ENCODE measurements around the gene IL17RC.

Gene IL17RC

DNA sequence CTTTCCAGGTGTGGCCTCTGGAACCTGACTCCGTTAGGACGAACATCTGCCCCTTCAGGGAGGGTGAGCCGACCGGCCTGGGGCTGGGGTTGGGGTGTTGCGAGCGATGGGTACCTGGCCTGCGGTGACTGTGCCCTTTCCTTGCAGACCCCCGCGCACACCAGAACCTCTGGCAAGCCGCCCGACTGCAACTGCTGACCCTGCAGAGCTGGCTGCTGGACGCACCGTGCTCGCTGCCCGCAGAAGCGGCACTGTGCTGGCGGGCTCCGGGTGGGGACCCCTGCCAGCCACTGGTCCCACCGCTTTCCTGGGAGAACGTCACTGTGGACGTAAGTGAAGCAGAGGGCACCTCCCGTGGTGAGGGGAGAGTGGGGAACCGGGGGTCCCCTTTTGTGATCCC is 11.3 kb downstream of the IL17RC start:
- H3K36me3 ChIP-seq (replicated peaks) = peaks cover 4% of the 10 kb centered on the region
- no peaks in the 10 kb centered on the region for H3K27me3 ChIP-seq (replicated peaks)
- TF ChIP-seq, protein P1, sequence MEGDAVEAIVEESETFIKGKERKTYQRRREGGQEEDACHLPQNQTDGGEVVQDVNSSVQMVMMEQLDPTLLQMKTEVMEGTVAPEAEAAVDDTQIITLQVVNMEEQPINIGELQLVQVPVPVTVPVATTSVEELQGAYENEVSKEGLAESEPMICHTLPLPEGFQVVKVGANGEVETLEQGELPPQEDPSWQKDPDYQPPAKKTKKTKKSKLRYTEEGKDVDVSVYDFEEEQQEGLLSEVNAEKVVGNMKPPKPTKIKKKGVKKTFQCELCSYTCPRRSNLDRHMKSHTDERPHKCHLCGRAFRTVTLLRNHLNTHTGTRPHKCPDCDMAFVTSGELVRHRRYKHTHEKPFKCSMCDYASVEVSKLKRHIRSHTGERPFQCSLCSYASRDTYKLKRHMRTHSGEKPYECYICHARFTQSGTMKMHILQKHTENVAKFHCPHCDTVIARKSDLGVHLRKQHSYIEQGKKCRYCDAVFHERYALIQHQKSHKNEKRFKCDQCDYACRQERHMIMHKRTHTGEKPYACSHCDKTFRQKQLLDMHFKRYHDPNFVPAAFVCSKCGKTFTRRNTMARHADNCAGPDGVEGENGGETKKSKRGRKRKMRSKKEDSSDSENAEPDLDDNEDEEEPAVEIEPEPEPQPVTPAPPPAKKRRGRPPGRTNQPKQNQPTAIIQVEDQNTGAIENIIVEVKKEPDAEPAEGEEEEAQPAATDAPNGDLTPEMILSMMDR (IDR thresholded peaks at IDR 0.05; ENCODE audit: low read depth, low read length, missing control alignments) = no peak
- no peak overlapping the region for H3K27ac ChIP-seq
- no peak for DNase-seq
- in situ Hi-C loops (cut with HindIII; ENCODE audit: low pct_ligation_motif_present, low sequenced_read_pairs) = no loop called here
- H3K4me3 ChIP-seq (ENCODE audit: low read depth, low read length) = no peak overlapping the region

DNA sequence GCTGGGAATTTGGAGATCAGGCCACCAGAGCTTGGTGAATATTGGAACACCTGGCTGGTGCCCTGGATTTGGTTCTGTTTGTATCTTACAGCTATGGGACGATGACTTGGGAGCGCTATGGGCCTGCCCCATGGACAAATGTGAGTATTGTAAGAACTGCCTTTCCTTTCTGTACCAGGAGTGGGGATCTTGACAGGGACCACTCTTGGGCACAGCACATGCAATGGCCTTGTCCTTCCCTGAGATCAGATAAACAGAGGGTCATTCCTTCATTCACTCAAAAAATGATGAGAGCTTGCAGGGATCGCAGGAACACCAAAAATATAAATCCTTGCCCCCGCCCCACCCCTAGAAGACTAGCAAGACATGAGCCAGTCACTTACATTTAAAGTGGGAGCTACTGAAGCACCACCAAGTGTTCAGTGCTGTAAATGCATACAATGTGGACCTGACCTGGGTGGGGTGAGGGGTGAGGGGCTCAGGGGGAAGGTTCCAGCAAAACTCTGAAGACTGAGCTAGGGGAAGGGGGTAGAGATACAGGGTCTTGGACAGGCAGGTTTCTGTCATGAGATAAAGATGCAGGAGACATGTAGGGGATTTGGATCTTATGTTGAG is 14.0 kb downstream of the IL17RC start:
- Histone ChIP-seq H3K36me3 (replicated peaks) (peaks cover 6% of the 10 kb centered on the region), H3K4me3 (ENCODE audit: low read depth, low read length) (no peak overlapping the region), H3K27ac (no peak overlapping the region), H3K27me3 (replicated peaks) (no peaks in the 10 kb centered on the region)
- TF ChIP-seq, protein P1 (IDR thresholded peaks at IDR 0.05; ENCODE audit: low read depth, low read length, missing control alignments) = peak; percentile 33
- in situ Hi-C loops (cut with HindIII; ENCODE audit: low pct_ligation_motif_present, low sequenced_read_pairs) = no loop called here
- no peak for DNase-seq

DNA sequence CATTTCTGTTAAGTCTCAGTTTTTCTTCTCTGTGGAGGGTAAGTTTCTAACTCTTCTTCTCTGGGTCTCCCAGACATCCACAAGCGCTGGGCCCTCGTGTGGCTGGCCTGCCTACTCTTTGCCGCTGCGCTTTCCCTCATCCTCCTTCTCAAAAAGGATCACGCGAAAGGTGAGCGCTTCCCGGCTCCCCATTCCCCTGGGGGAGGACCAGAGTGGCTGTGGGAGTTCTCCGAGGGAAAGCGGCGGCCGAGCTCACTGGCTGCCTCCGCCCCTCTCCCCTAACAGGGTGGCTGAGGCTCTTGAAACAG is 15.6 kb downstream of the IL17RC start:
- H3K36me3 ChIP-seq (replicated peaks) = peaks cover 17% of the 10 kb centered on the region
- TF ChIP-seq, protein P1 (IDR thresholded peaks at IDR 0.05; ENCODE audit: low read depth, low read length, missing control alignments) = no peak
- peak overlapping the region; percentile 73 for H3K4me3 ChIP-seq (ENCODE audit: low read depth, low read length)
- in situ Hi-C loops (cut with HindIII; ENCODE audit: low pct_ligation_motif_present, low sequenced_read_pairs) = no loop called here
- no peak for DNase-seq
- peak overlapping the region; percentile 99 for H3K27ac ChIP-seq
- H3K27me3 ChIP-seq (replicated peaks) = no peaks in the 10 kb centered on the region

DNA sequence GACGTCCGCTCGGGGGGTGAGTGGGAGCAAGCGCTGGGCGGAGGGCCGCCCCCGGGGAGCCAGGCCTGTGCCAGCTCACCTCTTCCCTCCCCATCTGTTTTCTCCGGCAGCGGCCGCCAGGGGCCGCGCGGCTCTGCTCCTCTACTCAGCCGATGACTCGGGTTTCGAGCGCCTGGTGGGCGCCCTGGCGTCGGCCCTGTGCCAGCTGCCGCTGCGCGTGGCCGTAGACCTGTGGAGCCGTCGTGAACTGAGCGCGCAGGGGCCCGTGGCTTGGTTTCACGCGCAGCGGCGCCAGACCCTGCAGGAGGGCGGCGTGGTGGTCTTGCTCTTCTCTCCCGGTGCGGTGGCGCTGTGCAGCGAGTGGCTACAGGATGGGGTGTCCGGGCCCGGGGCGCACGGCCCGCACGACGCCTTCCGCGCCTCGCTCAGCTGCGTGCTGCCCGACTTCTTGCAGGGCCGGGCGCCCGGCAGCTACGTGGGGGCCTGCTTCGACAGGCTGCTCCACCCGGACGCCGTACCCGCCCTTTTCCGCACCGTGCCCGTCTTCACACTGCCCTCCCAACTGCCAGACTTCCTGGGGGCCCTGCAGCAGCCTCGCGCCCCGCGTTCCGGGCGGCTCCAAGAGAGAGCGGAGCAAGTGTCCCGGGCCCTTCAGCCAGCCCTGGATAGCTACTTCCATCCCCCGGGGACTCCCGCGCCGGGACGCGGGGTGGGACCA is 16.1 kb downstream of the IL17RC start:
- DNase-seq = peak; percentile 82
- Histone ChIP-seq H3K27ac (peak overlapping the region; percentile 99), H3K27me3 (replicated peaks) (no peaks in the 10 kb centered on the region), H3K4me3 (ENCODE audit: low read depth, low read length) (peak overlapping the region; percentile 73), H3K36me3 (replicated peaks) (peaks cover 22% of the 10 kb centered on the region)
- in situ Hi-C loops (cut with HindIII; ENCODE audit: low pct_ligation_motif_present, low sequenced_read_pairs) = no loop called here
- TF ChIP-seq, protein P1 (IDR thresholded peaks at IDR 0.05; ENCODE audit: low read depth, low read length, missing control alignments) = peak; percentile 78

DNA sequence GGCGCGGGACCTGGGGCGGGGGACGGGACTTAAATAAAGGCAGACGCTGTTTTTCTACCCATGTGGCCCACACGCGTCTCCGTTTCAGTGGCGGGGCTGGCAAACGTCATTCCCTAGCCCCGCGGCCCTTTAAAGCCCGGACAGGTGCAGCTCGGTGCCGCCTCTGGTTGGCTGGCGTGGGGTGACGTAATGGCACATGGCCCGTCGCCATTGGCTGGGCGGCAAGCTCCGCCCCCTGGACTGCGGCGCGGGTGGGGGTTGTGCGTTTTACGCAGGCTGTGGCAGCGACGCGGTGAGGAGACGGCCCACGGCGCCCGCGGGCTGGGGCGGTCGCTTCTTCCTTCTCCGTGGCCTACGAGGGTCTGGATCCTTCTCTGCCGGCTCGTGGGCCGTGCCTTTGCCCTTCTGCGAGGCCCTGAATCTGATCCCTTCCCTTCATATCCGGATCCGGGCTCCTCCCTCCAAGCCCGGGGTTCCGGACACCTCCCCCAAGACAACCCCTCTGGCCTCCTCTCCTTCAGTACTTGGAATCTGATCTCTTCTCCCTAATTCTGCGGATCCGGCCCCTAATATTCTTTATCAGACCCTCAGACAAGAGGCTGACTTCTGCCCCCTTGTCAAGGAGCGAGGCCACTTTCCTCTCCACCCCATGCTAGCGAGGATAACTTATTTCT is 16.8 kb downstream of the IL17RC start, which contains the start of gene CRELD1:
TSS of gene CRELD1 (plus strand) at position 274 of the 674 bp plus-strand sequence. CDS start 605 bp downstream, outside the sequence.
- peak; percentile 95 for DNase-seq
- H3K27ac ChIP-seq = peak within 1 kb of the TSS; percentile 99
- H3K27me3 ChIP-seq (replicated peaks) = no peaks in the 10 kb centered on the region
- H3K4me3 ChIP-seq (ENCODE audit: low read depth, low read length) = peak within 1 kb of the TSS; percentile 73
- H3K36me3 ChIP-seq (replicated peaks) = peaks cover 26% of the 10 kb centered on the region
- in situ Hi-C loops (cut with HindIII; ENCODE audit: low pct_ligation_motif_present, low sequenced_read_pairs) = no loop called here
- TF ChIP-seq, protein P1 (IDR thresholded peaks at IDR 0.05; ENCODE audit: low read depth, low read length, missing control alignments) = no peak

Measured in brain microvascular endothelial cell (primary cell).